HG03521 (cell line): ENCODE data around the gene IL19.
"Not testable (repeated sequence)": the region's sequence is repeated elsewhere in the genome, so short reads cannot be mapped to it uniquely, and the experiment has no call there.

ENCODE experiments used
- ATAC-seq: cut with Tn5 transposase; IDR thresholded peaks from one replicate; pipeline ENCODE4 v1.9.1; 2021; ENCODE audit warnings: mild to moderate bottlenecking, moderate library complexity; ENCODE audit not compliant: unreplicated experiment

IL19 gene

GRCh38 chr1:206852662-206853061 is 82.1 kb downstream of the IL19 start:
- not testable (repeated sequence) for ATAC-seq

- not testable (repeated sequence) for ATAC-seq
Measured at GRCh38 chr1:206853696-206854095, 83.1 kb downstream of the IL19 start.

GRCh38 chr1:206854401-206855129 is 84.0 kb downstream of the IL19 start:
- ATAC-seq: no peak

- no peak for ATAC-seq
Measured at GRCh38 chr1:206855859-206856258, 85.3 kb downstream of the IL19 start.

- ATAC-seq: no peak
Measured at GRCh38 chr1:206856674-206857464, 86.3 kb downstream of the IL19 start.

- no peak for ATAC-seq
Measured at GRCh38 chr1:206859082-206859521, 88.5 kb downstream of the IL19 start.

- ATAC-seq: no peak
Measured at GRCh38 chr1:206860165-206860564, 89.6 kb downstream of the IL19 start.

GRCh38 chr1:206863266-206863665 is 92.7 kb downstream of the IL19 start:
- ATAC-seq: no peak

- ATAC-seq: no peak
Measured at GRCh38 chr1:206864939-206865671, 94.5 kb downstream of the IL19 start, which contains the start of gene IL20. Gene IL20 (plus strand): TSS chr1:206865623. CDS start chr1:206865853, 230 bp downstream.

- ATAC-seq: no peak
Measured at GRCh38 chr1:206866062-206866461, 95.5 kb downstream of the IL19 start.

- no peak for ATAC-seq
Measured at GRCh38 chr1:206867239-206867638, 96.7 kb downstream of the IL19 start.

GRCh38 chr1:206867716-206868115 is 97.1 kb downstream of the IL19 start:
- ATAC-seq: no peak

GRCh38 chr1:206868264-206868663 is 97.7 kb downstream of the IL19 start:
- no peak for ATAC-seq

GRCh38 chr1:206872139-206872538 is 101.6 kb downstream of the IL19 start:
- no peak for ATAC-seq

- ATAC-seq: no peak
Measured at GRCh38 chr1:206873603-206874188, 103.1 kb downstream of the IL19 start.

GRCh38 chr1:206875752-206876377 is 105.3 kb downstream of the IL19 start:
- ATAC-seq: no peak

GRCh38 chr1:206878456-206878855 is 107.9 kb downstream of the IL19 start:
- ATAC-seq: no peak

- ATAC-seq: no peak
Measured at GRCh38 chr1:206880314-206880713, 109.7 kb downstream of the IL19 start.

GRCh38 chr1:206882555-206882954 is 112.0 kb downstream of the IL19 start:
- no peak for ATAC-seq

- no peak for ATAC-seq
Measured at GRCh38 chr1:206883160-206883559, 112.6 kb downstream of the IL19 start.

GRCh38 chr1:206883876-206884275 is 113.3 kb downstream of the IL19 start:
- ATAC-seq: no peak
